Hepatocyte (in vitro differentiated cells): ENCODE measurements around the gene OSCP1. TPM values are rescaled to one million over a fixed set of nuclear protein-coding genes. Genes with fewer than 3 reads are reported as not detected.

Source experiments
- DNase-seq: peaks from one replicate; pipeline ENCODE4 v3.0.0-alpha.2; 2016; ENCODE audit warnings: low spot score
- H2AFZ ChIP-seq: fragments of 200-600 bp; sonication (generic); 2 replicates; pipeline ENCODE4 v1.6.0; 2016; ENCODE audit warnings: antibody characterized with exemption, mild to moderate bottlenecking
- H3K27ac ChIP-seq: fragments of 200-600 bp; sonication (generic); 2 replicates; pipeline ENCODE4 v1.5.1; 2016; ENCODE audit warnings: mild to moderate bottlenecking
- H3K27me3 ChIP-seq: fragments of 200-600 bp; sonication (generic); 2 replicates; pipeline ENCODE4 v1.6.1; 2016
- H3K36me3 ChIP-seq: fragments of 200-600 bp; sonication (generic); replicated peaks from 2 replicates; pipeline ENCODE4 v1.5.1; 2016; ENCODE audit warnings: low read depth; ENCODE audit not compliant: insufficient read depth
- H3K4me1 ChIP-seq: fragments of 200-600 bp; sonication (generic); 2 replicates; pipeline ENCODE4 v1.5.1; 2016; ENCODE audit warnings: mild to moderate bottlenecking, moderate library complexity; ENCODE audit not compliant: insufficient read depth
- H3K4me2 ChIP-seq: fragments of 200-600 bp; sonication (generic); 2 replicates; pipeline ENCODE4 v1.6.0; 2016
- H3K4me3 ChIP-seq: fragments of 200-600 bp; sonication (generic); 2 replicates; pipeline ENCODE4 v1.5.1; 2016; ENCODE audit warnings: mild to moderate bottlenecking
- H3K79me2 ChIP-seq: fragments of 200-600 bp; sonication (generic); 2 replicates; pipeline ENCODE4 v1.6.0; 2017; ENCODE audit warnings: mild to moderate bottlenecking
- H3K9me2 ChIP-seq: fragments of 200-600 bp; sonication (generic); replicated peaks from 2 replicates; pipeline ENCODE4 v1.6.0; 2017; ENCODE audit warnings: mild to moderate bottlenecking; ENCODE audit not compliant: insufficient read depth
- H3K9me3 ChIP-seq: fragments of 200-600 bp; sonication (generic); 2 replicates; pipeline ENCODE4 v1.5.1; 2016; ENCODE audit warnings: low read depth, mild to moderate bottlenecking
- H4K20me1 ChIP-seq: fragments of 200-600 bp; sonication (generic); 2 replicates; pipeline ENCODE4 v1.6.0; 2016; ENCODE audit warnings: mild to moderate bottlenecking; ENCODE audit not compliant: insufficient read depth, poor library complexity, severe bottlenecking
- CTCF ChIP-seq: fragments of 200-600 bp; sonication (generic); IDR thresholded peaks from 2 replicates; pipeline ENCODE4 v1.5.1; 2016; ENCODE audit warnings: antibody characterized with exemption, mild to moderate bottlenecking; ENCODE audit not compliant: poor library complexity
- EZH2 ChIP-seq: fragments of 200-600 bp; sonication (generic); IDR thresholded peaks from 2 replicates; pipeline ENCODE4 v1.6.1; 2016; ENCODE audit warnings: antibody characterized with exemption, mild to moderate bottlenecking, borderline replicate concordance
- EZH2phosphoT487 ChIP-seq: fragments of 200-600 bp; sonication (generic); IDR thresholded peaks from one replicate; pipeline ENCODE4 v1.6.1; 2018; ENCODE audit warnings: antibody characterized with exemption, mild to moderate bottlenecking, low read depth, moderate library complexity; ENCODE audit not compliant: unreplicated experiment, severe bottlenecking
- WGBS: methylation state at CpG from one replicate; pipeline ENCODE4 v1.1.6; 2016; ENCODE audit warnings: low lambda C conversion rate; ENCODE audit errors: missing lambda C conversion rate; 5-methylcytosine and 5-hydroxymethylcytosine counted together
- polyA plus RNA-seq: library from polyadenylated mRNA; unstranded; fragments of >200 nt; fragmentation: Nextera tagmentation; extraction: Ambion mirVana; gene quantifications from 2 replicates; pipeline ENCODE4 v1.2.1, GENCODE V29; 2016
- small RNA-seq: library from RNA; depleted of rRNA; stranded (forward); fragments of <200 nt; gene quantifications from one replicate; pipeline ENCODE3, GENCODE V24; 2014
- total RNA-seq: library from RNA; depleted of rRNA; stranded (reverse); fragments of >200 nt; gene quantifications from 2 replicates; pipeline ENCODE4 v1.2.3, GENCODE V29; 2014

Gene OSCP1
- total and polyA plus RNA-seq, 2 experiments from 2014 or later: 5.8 to 7.6 TPM

GRCh38 chr1:36372617-36373016 lies 77.6 kb downstream of the OSCP1 start:
- no peaks in the 10 kb centered on the region for H3K9me3 ChIP-seq
- no peak overlapping the region for H3K4me3 ChIP-seq
- H3K36me3 ChIP-seq: no peaks in the 10 kb centered on the region
- H3K9me2 ChIP-seq: no peaks in the 10 kb centered on the region
- DNase-seq: no peak
- H3K27ac ChIP-seq: peak overlapping the region; percentile 93
- H2AFZ ChIP-seq: no peak overlapping the region
- peaks cover 6% of the 10 kb centered on the region for H4K20me1 ChIP-seq
- H3K4me2 ChIP-seq: no peak overlapping the region
- WGBS: 74% methylated on average over 3 of the region's 3 CpGs
- H3K4me1 ChIP-seq: peaks cover 38% of the 10 kb centered on the region
- no peak for TF ChIP-seq EZH2phosphoT487
- TF ChIP-seq EZH2: no peak
- no peak for TF ChIP-seq CTCF
- H3K79me2 ChIP-seq: peaks cover 82% of the 10 kb centered on the region
- no peaks in the 10 kb centered on the region for H3K27me3 ChIP-seq

DNA sequence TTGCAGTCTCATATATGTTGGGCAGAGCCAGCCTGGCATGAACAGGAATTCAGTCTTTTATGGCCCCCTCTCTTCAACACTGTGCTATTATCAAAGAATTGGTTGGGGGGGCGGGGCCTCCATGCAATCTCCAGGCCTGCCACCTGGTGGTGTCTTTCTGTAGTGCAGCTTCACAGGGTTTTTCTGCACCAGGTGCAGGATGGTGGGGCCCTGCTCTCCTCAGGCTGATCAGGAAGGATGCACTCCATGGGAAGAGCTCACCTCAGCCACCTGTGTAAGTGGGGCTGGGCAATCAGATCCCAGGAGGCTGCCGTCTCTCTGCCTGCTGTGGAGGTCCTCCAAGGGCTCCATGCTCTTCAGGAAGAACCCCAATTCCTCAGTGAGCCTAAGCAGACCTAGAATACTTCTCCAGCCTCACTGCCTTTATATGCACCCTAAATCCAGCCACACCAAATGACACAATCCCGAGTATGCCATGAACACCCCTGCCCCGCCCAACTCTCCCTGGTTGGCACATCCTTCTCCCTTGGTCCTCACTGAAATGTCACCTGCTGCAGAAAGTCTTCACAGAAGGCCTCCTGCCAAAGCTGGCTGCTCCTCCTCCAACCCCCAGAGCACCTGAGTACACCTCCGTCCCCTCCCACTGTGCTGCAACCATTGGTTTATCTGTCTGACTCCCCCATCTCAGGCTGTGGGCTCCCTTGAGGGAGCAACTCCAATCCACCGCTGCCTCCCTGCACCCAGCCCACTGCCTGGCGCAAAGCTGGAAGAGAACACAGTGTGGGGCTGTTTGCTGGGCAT lies 81.0 kb downstream of the OSCP1 start:
- Histone ChIP-seq H4K20me1 (peaks cover 13% of the 10 kb centered on the region), H3K36me3 (no peaks in the 10 kb centered on the region), H3K4me3 (no peak overlapping the region), H3K9me2 (no peaks in the 10 kb centered on the region), H3K27me3 (no peaks in the 10 kb centered on the region), H3K4me1 (peaks cover 32% of the 10 kb centered on the region), H3K79me2 (peaks cover 83% of the 10 kb centered on the region), H2AFZ (no peak overlapping the region), H3K9me3 (no peaks in the 10 kb centered on the region), H3K27ac (no peak overlapping the region), H3K4me2 (no peak overlapping the region)
- 61% methylated on average over 7 of the region's 7 CpGs for WGBS
- TF ChIP-seq CTCF: peak; percentile 88
- TF ChIP-seq EZH2phosphoT487: no peak
- no peak for TF ChIP-seq EZH2
- DNase-seq: peak; percentile 87

Small RNAs within 50 kb of the gene (small RNA-seq; reads per million reads assigned to genes)
- not detected for gene RNU4-27P
- 1.1 reads per million, percentile 75 among the genes with 10 or more reads in this experiment for gene SNORA63C

Other genes with a start within 250 kb of the OSCP1 start
- 82.7 and 84.6 TPM in 2 replicates for gene THRAP3, start 226.0 kb downstream of the OSCP1 start, total RNA-seq
- 45.8 and 50.0 TPM in 2 replicates for gene THRAP3, start 226.0 kb downstream of the OSCP1 start, polyA plus RNA-seq
- 2.9 and 4.6 TPM in 2 replicates for gene SH3D21, start 144.1 kb downstream of the OSCP1 start, total RNA-seq
- 2.6 and 4.7 TPM in 2 replicates for gene SH3D21, start 144.1 kb downstream of the OSCP1 start, polyA plus RNA-seq
- 67.2 and 82.2 TPM in 2 replicates for gene EVA1B, start 126.8 kb downstream of the OSCP1 start, total RNA-seq
- gene EVA1B, start 126.8 kb downstream of the OSCP1 start, polyA plus RNA-seq: 67.1 and 68.7 TPM in 2 replicates
- gene STK40, start 64.5 kb downstream of the OSCP1 start, total RNA-seq: 28.2 and 30.7 TPM in 2 replicates
- 48.4 and 56.3 TPM in 2 replicates for gene STK40, start 64.5 kb downstream of the OSCP1 start, polyA plus RNA-seq
- 9.4 and 10.4 TPM in 2 replicates for gene LSM10, start 52.5 kb downstream of the OSCP1 start, total RNA-seq
- gene LSM10, start 52.5 kb downstream of the OSCP1 start, polyA plus RNA-seq: 54.6 and 63.9 TPM in 2 replicates
- 63.2 and 77.4 TPM in 2 replicates for gene MRPS15, start 13.9 kb upstream of the OSCP1 start, total RNA-seq
- 127 and 136 TPM in 2 replicates for gene MRPS15, start 13.9 kb upstream of the OSCP1 start, polyA plus RNA-seq
- 11.6 and 19.7 TPM in 2 replicates for gene CSF3R, start 32.5 kb upstream of the OSCP1 start, total RNA-seq
- 22.3 and 31.1 TPM in 2 replicates for gene CSF3R, start 32.5 kb upstream of the OSCP1 start, polyA plus RNA-seq